NCI-H128 (cell line): ENCODE data around the gene NKTR.

Source experiments
- DNase-seq: peaks from one replicate; lab custom pipeline; 2025; ENCODE audit not compliant: unreplicated experiment; lab: John Stamatoyannopoulos, UW

The NKTR gene

GRCh38 chr3:42694366-42694765, 93.9 kb downstream of the NKTR start:
- DNase-seq: no peak

DNA sequence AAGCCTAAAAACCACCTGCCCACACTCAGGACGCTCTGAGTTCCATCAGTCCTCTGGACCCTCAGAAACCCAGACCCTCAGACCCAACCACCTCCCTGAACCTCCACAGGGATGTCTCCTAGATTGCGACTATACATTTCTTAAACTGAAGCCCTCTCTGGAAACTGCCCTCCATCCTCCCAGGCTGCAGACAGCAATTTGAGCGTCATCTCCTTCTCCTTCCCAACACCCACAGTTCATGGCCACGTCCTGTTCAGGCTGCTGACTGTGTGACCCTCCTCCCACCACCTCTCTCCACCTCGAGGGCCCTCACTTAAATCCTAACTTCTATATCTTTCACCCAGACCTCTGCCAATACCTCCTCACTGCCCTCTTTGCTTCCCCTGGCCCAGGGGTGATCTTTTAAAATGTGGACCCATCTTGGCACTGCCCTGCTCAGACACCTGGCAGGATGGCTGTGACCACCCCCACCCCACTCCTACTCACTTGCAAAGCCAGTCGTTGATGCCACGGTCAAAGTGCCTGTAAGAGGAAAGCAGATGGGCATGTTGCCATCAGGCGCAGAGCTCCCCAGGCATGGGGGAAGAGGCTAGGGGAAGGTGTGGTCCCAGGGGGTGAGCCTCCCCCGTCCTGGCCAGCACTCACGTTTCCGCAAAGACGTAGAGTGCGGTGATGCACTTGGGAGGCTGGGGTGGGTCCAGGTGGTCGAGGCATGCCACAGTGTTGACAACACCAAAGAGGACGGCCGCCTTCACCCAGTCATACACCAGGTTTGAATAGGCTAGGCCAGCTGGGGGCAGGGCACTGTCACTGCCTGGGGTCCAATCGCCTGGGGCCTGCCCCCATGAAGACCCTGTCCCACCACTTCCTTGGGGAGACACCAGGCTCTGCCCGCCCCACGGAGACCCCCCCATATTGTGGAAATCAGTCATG, 96.1 kb downstream of the NKTR start:
- no peak for DNase-seq

GRCh38 chr3:42697289-42698051, 97.0 kb downstream of the NKTR start:
- no peak for DNase-seq
